ENCODE results near the gene RAI1.
"Not testable (repeated sequence)": the region's sequence is repeated elsewhere in the genome, so short reads cannot be mapped to it uniquely, and the experiment has no call there.

Gene RAI1

GRCh38 chr17:17641621-17642409, 39.4 kb upstream of the RAI1 start:
- DNase-seq (ENCODE audit: low spot score): peak; percentile 72
- TF ChIP-seq CTCF (IDR thresholded peaks at IDR 0.05; ENCODE audit: extremely low read depth, missing control alignments): peak; percentile 86

DNA sequence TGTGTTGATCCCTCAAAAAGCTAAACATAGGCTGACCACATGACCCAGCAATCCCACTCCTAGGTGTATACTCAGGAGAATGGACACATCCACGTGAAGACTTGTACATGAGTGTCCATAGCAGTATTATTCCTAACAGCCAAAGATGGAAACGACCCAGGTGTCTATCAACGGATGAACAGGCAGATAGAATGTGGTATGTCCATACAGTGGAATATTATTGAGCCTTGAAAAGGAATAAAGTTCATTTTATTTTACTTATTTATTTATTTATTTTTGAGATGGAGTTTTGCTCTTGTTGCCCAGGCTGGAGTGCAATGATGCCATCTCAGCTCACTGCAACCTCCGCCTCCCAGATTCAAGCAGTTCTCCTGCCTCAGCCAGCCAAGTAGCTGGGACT, 36.1 kb upstream of the RAI1 start:
- not testable (repeated sequence) for DNase-seq (ENCODE audit: low spot score)

- DNase-seq (ENCODE audit: low spot score): no peak
- no peak for TF ChIP-seq CTCF (IDR thresholded peaks at IDR 0.05; ENCODE audit: extremely low read depth, missing control alignments)
Measured at GRCh38 chr17:17645961-17646360, 35.3 kb upstream of the RAI1 start.

GRCh38 chr17:17647524-17648178, 33.6 kb upstream of the RAI1 start:
- no peak for TF ChIP-seq CTCF (IDR thresholded peaks at IDR 0.05; ENCODE audit: extremely low read depth, missing control alignments)
- DNase-seq (ENCODE audit: low spot score): no peak

GRCh38 chr17:17648762-17649161, 32.5 kb upstream of the RAI1 start:
- no peak for TF ChIP-seq CTCF (IDR thresholded peaks at IDR 0.05; ENCODE audit: extremely low read depth, missing control alignments)
- DNase-seq (ENCODE audit: low spot score): no peak

DNA sequence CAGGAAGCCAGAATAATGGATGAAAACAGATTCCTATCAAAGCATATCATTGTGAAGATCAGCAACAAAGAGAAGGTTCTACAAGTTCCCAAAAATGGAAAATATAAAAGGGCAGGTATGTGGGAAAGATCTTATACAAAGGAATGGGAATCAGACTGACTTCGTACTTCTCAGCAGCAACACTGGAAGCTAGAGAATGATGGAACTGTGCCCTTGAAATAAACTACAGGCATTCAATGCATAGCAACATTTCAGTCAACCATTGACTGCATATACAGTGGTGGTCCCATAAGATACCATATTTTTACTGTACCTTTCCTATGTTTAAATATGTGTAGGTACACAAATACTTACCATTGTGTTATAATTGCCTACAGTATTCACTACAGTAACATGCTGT, 30.3 kb upstream of the RAI1 start:
- no peak for DNase-seq (ENCODE audit: low spot score)
- no peak for TF ChIP-seq CTCF (IDR thresholded peaks at IDR 0.05; ENCODE audit: extremely low read depth, missing control alignments)

GRCh38 chr17:17653343-17653742, 27.9 kb upstream of the RAI1 start:
- no peak for TF ChIP-seq CTCF (IDR thresholded peaks at IDR 0.05; ENCODE audit: extremely low read depth, missing control alignments)
- DNase-seq (ENCODE audit: low spot score): no peak

DNA sequence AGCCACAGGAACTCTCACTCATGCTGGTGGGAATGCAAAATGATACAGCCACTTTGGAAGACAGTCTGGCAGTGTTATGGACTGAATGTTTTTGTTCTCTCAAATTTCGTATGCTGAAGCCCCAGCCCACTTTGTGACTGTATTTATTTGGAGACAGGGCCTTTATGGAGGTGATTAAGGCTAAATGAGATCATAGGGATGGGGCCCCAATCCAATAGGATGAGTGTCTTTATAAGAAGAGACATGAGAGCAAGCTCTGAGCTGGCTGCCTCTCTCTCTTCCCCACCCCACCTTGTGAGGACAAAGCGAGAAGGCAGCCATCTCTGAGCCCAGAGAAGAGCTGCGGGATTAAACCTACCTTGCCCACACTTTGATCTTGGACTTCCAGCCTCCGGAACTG, 21.9 kb upstream of the RAI1 start:
- no peak for DNase-seq (ENCODE audit: low spot score)
- TF ChIP-seq CTCF (IDR thresholded peaks at IDR 0.05; ENCODE audit: extremely low read depth, missing control alignments): no peak

Data from GM20000 (cell line).